ENCODE measurements around the gene OR1N1.
A peak's percentile ranks its signal among the peaks of the same experiment; 100 is the strongest.
"Not testable (repeated sequence)": the region's sequence is repeated elsewhere in the genome, so short reads cannot be mapped to it uniquely, and the experiment has no call there.

OR1N1 gene

DNA sequence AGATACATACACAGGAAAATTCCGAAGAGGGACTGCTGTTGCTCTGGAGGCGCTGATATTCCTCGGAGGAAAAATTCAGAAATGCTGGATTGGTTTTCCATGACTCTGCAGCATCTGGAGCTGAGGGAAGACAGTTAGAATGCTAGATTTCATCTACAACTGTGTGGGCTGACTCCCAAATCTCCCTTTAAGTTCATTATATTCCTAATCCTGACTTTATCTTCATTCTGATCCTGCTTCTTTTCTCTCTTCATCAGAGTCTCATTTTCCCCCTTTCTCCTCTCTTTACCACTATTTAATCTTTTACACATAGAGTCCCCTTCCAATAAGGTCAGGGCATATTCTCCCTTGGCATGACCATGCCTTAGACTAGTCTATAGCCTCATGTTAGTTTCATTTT, at the start of gene OR1N1:
TSS of gene OR1N1 (minus strand) at position 101 of the 400 bp plus-strand sequence. CDS start at position 101, 0 bp downstream.
- DNase-seq (ENCODE audit: low read depth in 2 of 2): no peak

GRCh38 chr9:122572456-122572855, 45.4 kb upstream of the OR1N1 start:
- DNase-seq (ENCODE audit: low read depth in 2 of 2): no peak

- no peak for DNase-seq (ENCODE audit: low read depth in 2 of 2)
These were observed 40.8 kb upstream of the OR1N1 start for GRCh38 chr9:122567901-122568300.

DNA sequence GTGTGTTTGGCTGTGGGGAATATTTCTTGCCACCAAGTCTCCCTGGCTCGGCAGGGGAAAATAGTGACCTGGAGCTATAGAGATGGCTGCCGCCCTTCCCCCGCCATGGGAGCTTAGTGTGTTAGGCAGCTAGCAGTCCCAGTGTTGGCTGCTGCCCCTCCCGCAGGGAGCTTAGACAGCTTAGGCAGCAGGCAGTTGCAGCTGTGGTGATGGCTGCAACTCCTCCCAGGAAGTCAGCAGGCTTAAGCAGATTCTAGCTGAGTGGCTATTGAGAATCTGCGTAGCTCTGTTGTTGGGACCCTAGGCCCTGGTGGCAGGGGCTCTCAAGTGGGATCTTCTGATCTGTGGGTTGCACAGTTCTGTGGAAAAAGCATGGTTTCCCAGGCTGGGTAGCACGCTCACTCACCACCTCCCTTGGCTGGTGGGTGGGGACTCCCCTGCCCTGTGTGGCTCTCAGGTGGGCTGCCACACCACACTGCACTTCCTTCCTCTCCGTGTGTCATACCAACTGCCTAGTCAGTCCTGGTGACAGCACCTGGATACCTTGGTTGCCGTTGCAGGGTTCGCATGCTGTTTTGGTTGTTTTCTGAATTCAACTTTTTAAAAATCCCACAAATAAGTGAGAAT, 35.2 kb upstream of the OR1N1 start:
- no peak for DNase-seq (ENCODE audit: low read depth in 2 of 2)

GRCh38 chr9:122561446-122561845, 34.4 kb upstream of the OR1N1 start:
- no peak for DNase-seq (ENCODE audit: low read depth in 2 of 2)

DNA sequence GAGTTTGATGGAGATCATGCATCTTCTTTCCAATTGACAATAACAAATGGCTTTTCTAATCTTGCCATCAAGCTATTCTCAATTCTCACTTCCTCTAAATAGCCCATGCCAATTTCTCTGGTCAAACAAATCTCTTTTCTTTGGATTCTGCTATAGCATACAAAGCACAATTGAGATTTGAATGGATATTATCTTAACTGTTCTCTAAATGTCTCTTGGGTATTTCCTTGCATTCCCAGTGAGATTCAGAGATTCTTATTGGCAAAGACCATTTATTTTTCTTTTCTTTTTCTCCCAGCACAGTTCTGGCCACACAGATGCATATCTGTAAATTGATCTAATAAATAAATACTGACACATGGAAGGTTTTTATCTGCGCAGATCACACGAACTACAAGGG, 25.7 kb upstream of the OR1N1 start, which contains the start of gene OR1N2:
TSS of gene OR1N2 (plus strand) at position 301 of the 400 bp plus-strand sequence. CDS start 100 bp downstream, outside the sequence.
- no peak for DNase-seq (ENCODE audit: low read depth in 2 of 2)

DNA sequence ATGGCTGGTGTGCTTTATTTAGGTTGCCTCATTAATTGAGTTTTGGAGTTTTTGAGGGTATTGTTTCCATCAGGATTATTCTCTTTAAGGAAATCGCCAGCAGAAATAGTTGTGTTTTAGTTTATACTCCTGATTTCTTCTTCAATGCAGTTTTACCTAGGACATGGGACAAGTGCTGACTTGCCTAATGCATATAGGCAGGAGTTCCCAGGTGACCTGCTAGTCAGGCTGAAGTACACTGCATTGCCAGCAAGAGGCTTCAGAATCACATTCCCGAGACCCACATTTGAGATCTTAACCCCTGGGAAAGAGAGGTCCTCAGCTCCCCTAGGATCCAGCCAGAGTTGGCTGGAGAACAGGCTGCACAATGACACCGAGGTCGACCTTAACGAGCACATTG, 24.3 kb upstream of the OR1N1 start:
- no peak for DNase-seq (ENCODE audit: low read depth in 2 of 2)

GRCh38 chr9:122546196-122546595, 19.1 kb upstream of the OR1N1 start:
- no peak for DNase-seq (ENCODE audit: low read depth in 2 of 2)

DNA sequence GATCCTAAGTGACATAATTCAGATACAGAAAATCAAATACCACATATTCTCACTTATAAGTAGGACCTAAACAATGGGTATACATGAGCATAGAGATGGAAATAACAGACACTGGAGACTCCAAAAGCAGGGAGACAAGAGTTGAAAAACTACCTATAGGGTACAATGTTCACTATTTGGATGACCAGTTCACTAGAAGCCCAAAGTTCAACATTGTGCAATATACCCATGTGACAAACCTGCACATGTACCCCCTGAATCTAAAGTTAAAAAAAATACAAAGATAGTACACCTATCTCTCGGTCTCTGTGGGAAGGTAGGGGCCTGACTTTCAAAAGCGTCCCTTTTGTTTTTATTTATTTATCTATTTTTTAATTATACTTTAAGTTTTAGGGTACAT, 11.7 kb upstream of the OR1N1 start:
- no peak for DNase-seq (ENCODE audit: low read depth in 2 of 2)

GRCh38 chr9:122537066-122537465, 10.0 kb upstream of the OR1N1 start:
- not testable (repeated sequence) for DNase-seq (ENCODE audit: low read depth in 2 of 2)

- DNase-seq (ENCODE audit: low read depth in 2 of 2): no peak
These were observed 9.0 kb upstream of the OR1N1 start for GRCh38 chr9:122536134-122536533.

GRCh38 chr9:122531157-122531556, 4.1 kb upstream of the OR1N1 start:
- DNase-seq (ENCODE audit: low read depth in 2 of 2): not testable (repeated sequence)

GRCh38 chr9:122526602-122527001, 491 bp downstream of the OR1N1 start:
- no peak for DNase-seq (ENCODE audit: low read depth in 2 of 2)

- DNase-seq (ENCODE audit: low read depth in 2 of 2): no peak
These were observed 7.7 kb downstream of the OR1N1 start for GRCh38 chr9:122519376-122519775.

- DNase-seq (ENCODE audit: low read depth in 2 of 2): no peak
These were observed 8.3 kb downstream of the OR1N1 start, which contains the start of gene OR1J4 for GRCh38 chr9:122518841-122519240. TSS of gene OR1J4 (plus strand) at chr9:122519141. CDS start at chr9:122519141, 0 bp downstream.

DNA sequence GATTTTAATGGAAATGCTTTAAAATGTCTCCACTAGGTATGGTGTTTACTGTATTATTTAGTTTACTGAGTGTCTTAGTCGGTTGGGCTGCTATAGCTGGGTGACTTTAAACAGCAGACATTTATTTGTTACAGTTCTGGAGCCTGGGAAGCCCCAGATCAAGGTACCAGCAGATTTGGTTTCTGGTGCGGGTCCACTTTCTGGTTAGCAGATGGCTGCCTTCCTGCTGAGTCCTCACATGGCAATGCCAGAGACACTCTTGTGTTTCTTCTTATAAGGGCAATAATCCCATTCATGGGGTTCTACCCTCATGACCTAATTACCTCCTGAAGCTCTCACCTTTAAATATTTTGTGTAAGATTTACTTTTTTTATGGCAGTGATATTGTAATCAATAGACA, 8.9 kb downstream of the OR1N1 start:
- DNase-seq (ENCODE audit: low read depth in 2 of 2): no peak

DNA sequence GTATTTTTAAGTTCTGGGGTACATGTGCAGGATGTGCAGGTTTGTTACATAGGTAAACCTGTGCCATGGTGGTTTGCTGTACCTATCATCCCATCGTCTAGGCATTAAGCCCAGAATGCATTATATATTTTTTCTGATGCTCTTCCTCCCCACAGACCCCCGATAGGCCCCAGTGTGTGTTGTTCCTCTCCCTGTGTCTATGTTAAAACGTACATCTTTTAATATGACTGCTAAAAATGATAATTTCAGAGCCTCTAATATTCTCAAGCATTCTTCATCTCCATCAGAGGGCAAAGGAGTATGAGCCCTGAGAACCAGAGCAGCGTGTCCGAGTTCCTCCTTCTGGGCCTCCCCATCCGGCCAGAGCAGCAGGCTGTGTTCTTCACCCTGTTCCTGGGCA, 16.6 kb downstream of the OR1N1 start, which contains the start of gene OR1J2:
TSS of gene OR1J2 (plus strand) at position 301 of the 400 bp plus-strand sequence. CDS start at position 301, 0 bp downstream.
- DNase-seq (ENCODE audit: low read depth in 2 of 2): no peak

GRCh38 chr9:122506964-122507363, 20.1 kb downstream of the OR1N1 start:
- DNase-seq (ENCODE audit: low read depth in 2 of 2): no peak

GRCh38 chr9:122498883-122499288, 28.2 kb downstream of the OR1N1 start:
- DNase-seq (ENCODE audit: low read depth in 2 of 2): peak in 1 of 2 experiments; percentile 3

DNA sequence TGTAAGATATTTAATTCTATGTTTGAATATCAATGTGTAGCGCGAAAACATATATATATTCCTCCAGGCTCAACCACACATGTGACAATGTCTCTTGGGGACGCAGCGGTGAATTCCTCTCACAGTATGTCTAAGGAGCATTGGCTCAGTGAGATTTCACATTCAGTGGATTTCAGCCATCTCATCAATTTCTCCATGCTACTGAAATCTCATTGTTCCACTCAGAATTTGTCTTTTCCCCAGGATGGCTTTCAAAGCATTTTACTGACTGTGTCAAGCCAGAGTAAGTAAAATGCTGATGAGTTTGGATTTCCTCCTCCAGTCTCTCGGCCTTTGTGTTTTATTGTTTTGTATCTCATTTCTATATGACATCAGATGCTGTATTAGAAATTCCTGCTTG, 48.0 kb downstream of the OR1N1 start:
- DNase-seq (ENCODE audit: low read depth in 2 of 2): no peak

GRCh38 chr9:122477826-122478225, 49.3 kb downstream of the OR1N1 start, which contains the start of gene OR1J1:
TSS of gene OR1J1 (minus strand) at chr9:122477926. CDS start at chr9:122477926, 0 bp downstream.
- no peak for DNase-seq (ENCODE audit: low read depth in 2 of 2)

DNA sequence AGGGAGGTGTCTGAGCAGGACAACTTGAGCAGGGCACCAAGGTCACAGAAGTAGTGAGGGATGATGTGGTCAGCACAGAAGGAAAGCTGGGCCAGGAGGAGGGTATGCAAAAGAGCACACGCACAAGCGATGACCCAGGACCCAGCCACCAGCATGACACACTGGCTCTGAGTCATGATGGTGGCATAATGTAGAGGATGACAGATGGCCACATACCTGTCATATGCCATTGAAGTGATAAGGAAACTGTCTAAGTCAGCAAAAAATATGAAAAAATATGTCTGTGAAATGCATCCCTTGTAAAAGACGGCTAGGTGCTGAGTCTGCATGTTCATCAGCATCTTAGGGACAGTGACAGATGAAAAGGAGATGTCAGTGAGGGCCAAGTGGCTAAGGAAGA, 49.7 kb downstream of the OR1N1 start:
- no peak for DNase-seq (ENCODE audit: low read depth in 2 of 2)

All from fibroblast of skin of left biceps (primary cell).